GM23338 (cell line): ENCODE measurements around the gene MYNN.

Source experiments
- CTCF ChIP-seq, 2 experiments: fragments of 200-600 bp in 1 of 2; sonication (generic) in 1 of 2; conservative IDR thresholded peaks; 2 replicates each; pipeline versions ENCODE4 v1.5.1 to v1.6.1; 2016 to 2017; ENCODE audit warnings: antibody characterized with exemption in 2 of 2, low read depth in 2 of 2, mild to moderate bottlenecking in 2 of 2, moderate library complexity in 1 of 2
- ETS1 ChIP-seq: IDR thresholded peaks from 2 replicates; pipeline ENCODE4 v1.6.1; 2016; ENCODE audit warnings: antibody characterized with exemption
- EZH2 ChIP-seq: fragments of 200-600 bp; sonication (generic); IDR thresholded peaks from one replicate; pipeline ENCODE4 v1.8.0; 2017; ENCODE audit warnings: antibody characterized with exemption, mild to moderate bottlenecking, low read depth; ENCODE audit not compliant: unreplicated experiment
- EZH2phosphoT487 ChIP-seq: fragments of 200-600 bp; sonication (generic); IDR thresholded peaks from one replicate; pipeline ENCODE4 v1.8.1; 2018; ENCODE audit warnings: antibody characterized with exemption; ENCODE audit not compliant: unreplicated experiment
- JUNB ChIP-seq: IDR thresholded peaks from one replicate; pipeline ENCODE4 v1.6.1; 2016; ENCODE audit warnings: antibody characterized with exemption; ENCODE audit not compliant: unreplicated experiment
- NANOG ChIP-seq: IDR thresholded peaks from 2 replicates; pipeline ENCODE4 v1.6.1; 2016; ENCODE audit warnings: antibody characterized with exemption, borderline replicate concordance
- POLR2AphosphoS5 ChIP-seq: IDR thresholded peaks from 2 replicates; pipeline ENCODE4 v1.6.1; 2016; ENCODE audit warnings: antibody characterized with exemption, low read depth
- REST ChIP-seq: IDR thresholded peaks from one replicate; pipeline ENCODE4 v1.6.1; 2018; ENCODE audit warnings: antibody characterized with exemption; ENCODE audit not compliant: unreplicated experiment
- STAT1 ChIP-seq: IDR thresholded peaks from one replicate; pipeline ENCODE4 v1.6.1; 2016; ENCODE audit warnings: antibody characterized with exemption; ENCODE audit not compliant: unreplicated experiment
- ZNF462 ChIP-seq: fragments of 250-450 bp; sonication (Bioruptor Pico); IDR thresholded peaks from 2 replicates; pipeline ENCODE4 v1.5.0; 2020; ENCODE audit warnings: mild to moderate bottlenecking, moderate library complexity

- TF ChIP-seq CTCF (conservative IDR thresholded peaks at IDR 0.05; ENCODE audit: low read depth in 2 of 2) (no peak), POLR2AphosphoS5 (no peak), REST (no peak), EZH2 (no peak), NANOG (no peak), EZH2phosphoT487 (no peak), ETS1 (no peak), JUNB (no peak), STAT1 (no peak), ZNF462 (no peak)
These were observed 62.3 kb downstream of the MYNN start for GRCh38 chr3:169835533-169835932.
